H1 (cell line): ENCODE data around the gene MAN1A2.

ENCODE experiments used
- BCL11A ChIP-seq, 2 experiments: IDR thresholded peaks; one replicate each; pipeline ENCODE4 v1.6.1; 2011; ENCODE audit warnings: low read depth in 2 of 2, low read length in 2 of 2, mild to moderate bottlenecking in 2 of 2
- CTCF ChIP-seq, 3 experiments: IDR thresholded peaks; 1 replicate in 2 of 3; 2 replicates in 1 of 3; pipeline versions ENCODE4 v1.5.1 to v1.6.1; 2011; ENCODE audit warnings: low read length in 3 of 3, mild to moderate bottlenecking in 3 of 3, inconsistent platforms in 2 of 3, low read depth in 1 of 3, moderate library complexity in 1 of 3; ENCODE audit not compliant: insufficient read depth in 1 of 3; ENCODE audit errors: control extremely low read depth in 1 of 3
- GABPA ChIP-seq: IDR thresholded peaks from 2 replicates; pipeline ENCODE4 v1.6.1; 2011; ENCODE audit warnings: mild to moderate bottlenecking, low read length, moderate library complexity, borderline replicate concordance; ENCODE audit not compliant: insufficient read depth
- RFX5 ChIP-seq: IDR thresholded peaks from 2 replicates; pipeline ENCODE4 v1.6.1; 2011; ENCODE audit warnings: low read depth, low read length, improper control_type of control experiment, borderline replicate concordance
- TCF12 ChIP-seq: IDR thresholded peaks from 2 replicates; pipeline ENCODE4 v1.6.1; 2011; ENCODE audit warnings: low read depth, mild to moderate bottlenecking, low read length

GRCh38 chr1:117481410-117481809, 114.2 kb downstream of the MAN1A2 start:
- TF ChIP-seq RFX5 (no peak), CTCF (IDR thresholded peaks at IDR 0.05; ENCODE audit: control extremely low read depth in 1 of 3, insufficient read depth in 1 of 3, low read depth in 1 of 3, low read length in 3 of 3) (no peak), TCF12 (no peak), GABPA (no peak), BCL11A (IDR thresholded peaks at IDR 0.05; ENCODE audit: low read depth in 2 of 2, low read length in 2 of 2) (no peak)
